ENCODE measurements around the gene TAAR5.
"Not testable (repeated sequence)": the region's sequence is repeated elsewhere in the genome, so short reads cannot be mapped to it uniquely, and the experiment has no call there.

DNA sequence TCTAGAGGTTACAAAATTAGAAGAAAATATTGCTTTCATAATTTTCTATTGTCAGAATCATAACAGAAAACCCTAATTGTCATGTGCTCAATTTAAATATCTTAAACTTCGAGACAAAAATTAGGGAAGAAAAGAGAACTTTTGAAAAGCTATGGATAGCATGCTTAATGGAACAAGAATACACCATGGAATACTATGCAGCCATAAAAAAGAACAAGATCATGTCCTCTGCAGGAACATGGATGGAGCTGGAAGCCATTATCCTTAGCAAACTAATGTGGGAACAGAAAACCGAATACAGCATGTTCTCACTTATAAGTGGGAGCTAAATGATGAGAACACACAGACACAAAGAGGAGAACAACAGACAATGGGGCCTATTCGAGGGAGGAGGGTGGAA is 29.5 kb downstream of the TAAR5 start:
- TF ChIP-seq, protein P1, sequence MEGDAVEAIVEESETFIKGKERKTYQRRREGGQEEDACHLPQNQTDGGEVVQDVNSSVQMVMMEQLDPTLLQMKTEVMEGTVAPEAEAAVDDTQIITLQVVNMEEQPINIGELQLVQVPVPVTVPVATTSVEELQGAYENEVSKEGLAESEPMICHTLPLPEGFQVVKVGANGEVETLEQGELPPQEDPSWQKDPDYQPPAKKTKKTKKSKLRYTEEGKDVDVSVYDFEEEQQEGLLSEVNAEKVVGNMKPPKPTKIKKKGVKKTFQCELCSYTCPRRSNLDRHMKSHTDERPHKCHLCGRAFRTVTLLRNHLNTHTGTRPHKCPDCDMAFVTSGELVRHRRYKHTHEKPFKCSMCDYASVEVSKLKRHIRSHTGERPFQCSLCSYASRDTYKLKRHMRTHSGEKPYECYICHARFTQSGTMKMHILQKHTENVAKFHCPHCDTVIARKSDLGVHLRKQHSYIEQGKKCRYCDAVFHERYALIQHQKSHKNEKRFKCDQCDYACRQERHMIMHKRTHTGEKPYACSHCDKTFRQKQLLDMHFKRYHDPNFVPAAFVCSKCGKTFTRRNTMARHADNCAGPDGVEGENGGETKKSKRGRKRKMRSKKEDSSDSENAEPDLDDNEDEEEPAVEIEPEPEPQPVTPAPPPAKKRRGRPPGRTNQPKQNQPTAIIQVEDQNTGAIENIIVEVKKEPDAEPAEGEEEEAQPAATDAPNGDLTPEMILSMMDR (IDR thresholded peaks at IDR 0.05) = not testable (repeated sequence)
- not testable (repeated sequence) for TF ChIP-seq POLR2AphosphoS5 (IDR thresholded peaks at IDR 0.05)

Measured in breast epithelium (tissue), 3 donors.